ENCODE results near the gene LHX3.

DNA sequence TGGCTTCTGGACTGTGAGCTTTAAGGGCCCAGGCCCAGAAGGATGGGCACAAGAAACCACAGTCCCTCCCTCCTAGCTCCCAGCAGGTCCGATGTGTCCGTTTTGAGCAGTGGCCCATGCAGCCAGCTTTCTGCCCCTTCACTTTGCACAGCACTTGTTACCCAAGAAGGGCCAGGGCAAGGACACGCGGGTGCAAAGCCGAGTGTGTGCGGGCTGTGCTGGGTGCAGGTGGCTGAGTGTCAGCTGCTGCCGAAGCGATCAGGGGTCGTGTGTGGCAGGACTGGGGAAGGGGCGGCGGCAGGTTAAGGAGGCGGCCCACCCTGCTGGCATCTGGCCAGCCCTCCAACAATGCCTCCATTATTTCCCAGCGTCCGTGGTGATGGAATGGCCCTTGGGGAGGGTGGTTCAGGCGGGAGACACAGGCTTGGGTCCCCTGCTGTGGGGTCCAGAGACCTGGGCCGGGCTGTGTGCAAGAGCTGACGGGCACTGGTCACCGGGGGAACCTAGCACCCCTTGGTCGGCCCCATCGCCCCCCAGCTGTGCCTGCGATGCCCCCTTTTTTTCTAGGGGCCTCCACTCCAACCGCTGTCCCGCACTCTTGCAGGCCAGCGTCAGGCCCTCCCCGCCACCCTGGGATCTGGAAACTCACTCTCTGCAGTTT is 653 bp downstream of the LHX3 start:
- TF ChIP-seq, protein P1, sequence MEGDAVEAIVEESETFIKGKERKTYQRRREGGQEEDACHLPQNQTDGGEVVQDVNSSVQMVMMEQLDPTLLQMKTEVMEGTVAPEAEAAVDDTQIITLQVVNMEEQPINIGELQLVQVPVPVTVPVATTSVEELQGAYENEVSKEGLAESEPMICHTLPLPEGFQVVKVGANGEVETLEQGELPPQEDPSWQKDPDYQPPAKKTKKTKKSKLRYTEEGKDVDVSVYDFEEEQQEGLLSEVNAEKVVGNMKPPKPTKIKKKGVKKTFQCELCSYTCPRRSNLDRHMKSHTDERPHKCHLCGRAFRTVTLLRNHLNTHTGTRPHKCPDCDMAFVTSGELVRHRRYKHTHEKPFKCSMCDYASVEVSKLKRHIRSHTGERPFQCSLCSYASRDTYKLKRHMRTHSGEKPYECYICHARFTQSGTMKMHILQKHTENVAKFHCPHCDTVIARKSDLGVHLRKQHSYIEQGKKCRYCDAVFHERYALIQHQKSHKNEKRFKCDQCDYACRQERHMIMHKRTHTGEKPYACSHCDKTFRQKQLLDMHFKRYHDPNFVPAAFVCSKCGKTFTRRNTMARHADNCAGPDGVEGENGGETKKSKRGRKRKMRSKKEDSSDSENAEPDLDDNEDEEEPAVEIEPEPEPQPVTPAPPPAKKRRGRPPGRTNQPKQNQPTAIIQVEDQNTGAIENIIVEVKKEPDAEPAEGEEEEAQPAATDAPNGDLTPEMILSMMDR (IDR thresholded peaks at IDR 0.05 in 8 of 11, conservative IDR thresholded peaks at IDR 0.05 in 3 of 11): no peak
- no peak for TF ChIP-seq POLR2A (IDR thresholded peaks at IDR 0.05)
